GM20431 (cell line): ENCODE results near the gene CASP10.
"Not testable (repeated sequence)": the region's sequence is repeated elsewhere in the genome, so short reads cannot be mapped to it uniquely, and the experiment has no call there.

Experiments used
- in situ Hi-C: fragments of 300-500 bp; cut with MseI, MboI; formaldehyde crosslinking; loops from one replicate; pipeline ENCODE4 v1.15.0; 2020; ENCODE audit warnings: low sequenced_read_pairs; ENCODE audit not compliant: unreplicated experiment

CASP10 gene, protein sequence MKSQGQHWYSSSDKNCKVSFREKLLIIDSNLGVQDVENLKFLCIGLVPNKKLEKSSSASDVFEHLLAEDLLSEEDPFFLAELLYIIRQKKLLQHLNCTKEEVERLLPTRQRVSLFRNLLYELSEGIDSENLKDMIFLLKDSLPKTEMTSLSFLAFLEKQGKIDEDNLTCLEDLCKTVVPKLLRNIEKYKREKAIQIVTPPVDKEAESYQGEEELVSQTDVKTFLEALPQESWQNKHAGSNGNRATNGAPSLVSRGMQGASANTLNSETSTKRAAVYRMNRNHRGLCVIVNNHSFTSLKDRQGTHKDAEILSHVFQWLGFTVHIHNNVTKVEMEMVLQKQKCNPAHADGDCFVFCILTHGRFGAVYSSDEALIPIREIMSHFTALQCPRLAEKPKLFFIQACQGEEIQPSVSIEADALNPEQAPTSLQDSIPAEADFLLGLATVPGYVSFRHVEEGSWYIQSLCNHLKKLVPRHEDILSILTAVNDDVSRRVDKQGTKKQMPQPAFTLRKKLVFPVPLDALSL

DNA sequence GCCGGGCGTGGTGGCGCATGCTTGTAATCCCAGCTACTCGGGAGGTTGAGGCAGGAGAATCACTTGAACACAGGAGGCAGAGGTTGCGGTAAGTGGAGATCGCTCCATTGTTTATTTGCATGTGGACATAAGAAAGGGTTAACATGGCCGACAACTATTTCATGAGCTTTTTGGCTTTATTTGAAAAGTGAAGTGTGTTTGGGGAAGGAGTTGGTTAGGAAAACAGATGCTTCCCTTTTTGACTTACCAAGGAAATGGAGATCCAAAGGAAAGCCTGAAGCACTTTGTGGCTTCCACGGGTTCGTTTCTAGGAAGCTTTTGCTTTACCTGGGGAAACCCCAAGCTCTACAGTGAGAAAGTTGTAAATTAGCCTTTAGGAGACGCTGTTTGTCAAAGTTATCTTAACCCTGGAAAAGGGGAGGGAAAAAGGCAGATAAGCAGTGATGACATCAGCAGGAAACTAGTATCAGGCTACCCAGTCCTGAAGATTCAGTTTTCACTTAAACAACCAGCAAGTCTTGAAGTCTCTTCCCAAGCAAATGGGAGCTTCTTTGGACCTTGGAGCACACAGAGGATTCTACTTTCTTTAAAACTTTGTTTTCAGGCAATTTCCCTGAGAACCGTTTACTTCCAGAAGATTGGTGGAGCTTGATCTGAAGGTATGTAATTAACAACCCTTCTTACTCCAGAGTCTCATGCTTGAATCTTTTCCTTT is at the start of gene CASP10:
CASP10 (plus strand) TSS at position 492 of the 715 bp plus-strand sequence. CDS start 2,637 bp downstream, outside the sequence.
- in situ Hi-C loops: no loop called here

DNA sequence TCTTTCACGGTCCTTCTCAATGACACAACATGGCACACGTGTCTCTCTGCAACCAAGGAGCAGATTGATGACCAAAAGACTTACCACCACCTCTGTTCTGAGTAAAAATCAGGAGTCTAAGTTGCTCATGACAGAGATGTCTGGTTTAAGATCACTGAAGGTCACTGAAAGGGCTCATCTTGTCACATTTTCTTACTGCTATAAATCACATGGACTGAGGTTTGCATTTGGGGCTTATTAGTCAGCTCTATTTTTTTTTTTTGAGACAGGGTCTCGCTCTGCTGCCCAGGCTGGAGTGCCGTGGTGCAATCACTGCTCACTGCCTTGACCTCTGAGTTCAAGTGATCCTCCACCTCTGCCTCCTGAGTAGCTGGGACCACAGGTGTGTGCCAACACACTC is 47.6 kb upstream of the CASP10 start:
- in situ Hi-C loops: no loop called here

DNA sequence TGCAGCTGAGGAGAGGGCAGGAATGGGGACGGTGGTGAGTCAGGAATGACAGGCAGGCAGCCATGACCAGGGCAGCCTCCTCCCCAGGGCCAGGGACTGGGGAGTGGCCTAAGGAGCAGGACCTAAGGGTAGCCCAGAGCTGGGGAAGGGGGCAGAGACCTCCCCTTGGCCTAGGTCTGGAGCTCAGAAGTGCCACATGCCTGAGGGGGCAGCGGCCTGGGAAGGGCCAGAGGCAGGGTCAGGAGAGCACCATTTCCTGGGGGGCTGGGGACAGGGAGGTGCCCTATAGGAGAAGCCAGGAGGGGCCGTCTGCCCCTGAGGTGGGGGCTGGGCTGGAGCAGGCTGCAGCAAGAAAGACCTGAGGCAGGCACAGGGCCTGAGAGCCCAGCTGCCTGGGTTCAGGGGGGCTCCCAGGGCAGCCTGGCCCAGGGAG is 46.0 kb upstream of the CASP10 start:
- in situ Hi-C loops: no loop called here

DNA sequence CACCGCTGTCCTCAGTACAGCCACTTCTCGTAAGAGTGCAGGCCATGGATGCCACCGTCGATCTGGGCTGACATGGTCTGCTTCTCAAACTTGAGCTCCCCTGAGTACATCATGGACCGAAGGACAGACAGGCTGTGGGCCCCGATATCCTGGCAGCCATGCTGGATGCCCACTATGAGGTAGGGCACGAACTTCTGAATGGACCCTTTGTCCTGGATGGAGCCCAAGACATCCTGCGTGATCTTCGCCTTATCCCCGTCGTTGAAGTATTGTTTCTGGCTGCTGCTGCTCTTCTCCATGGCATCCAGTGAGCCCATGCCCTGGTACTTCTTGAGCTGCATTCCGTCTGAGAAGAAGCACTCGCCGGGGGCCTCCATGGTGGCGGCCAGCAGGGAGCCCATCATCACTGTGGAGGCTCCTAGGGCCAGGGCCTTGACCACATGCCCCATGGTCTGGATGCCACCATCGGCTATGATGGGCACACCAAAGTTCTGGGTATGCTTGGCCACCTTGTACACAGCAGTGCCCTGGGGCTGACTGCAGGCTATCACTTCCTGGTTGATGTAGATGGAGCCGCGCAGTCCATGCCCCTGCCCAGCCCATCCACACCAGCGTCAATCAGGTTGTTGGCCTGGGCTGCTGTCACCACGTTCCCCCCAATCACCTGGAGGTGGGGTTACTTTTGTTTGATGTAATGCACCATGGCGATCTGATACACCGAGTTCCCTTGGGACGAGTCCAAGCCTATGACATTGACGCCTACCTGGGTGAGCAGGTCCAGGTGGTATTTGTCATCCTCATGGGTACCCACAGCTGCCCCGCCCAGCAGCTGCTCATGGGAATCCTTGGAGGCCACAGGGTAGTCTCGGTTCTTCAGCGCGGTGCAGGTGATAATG is 45.2 kb upstream of the CASP10 start:
- in situ Hi-C loops: no loop called here

GRCh38 chr2:201138401-201138970 is 44.5 kb upstream of the CASP10 start:
- in situ Hi-C loops: no loop called here

GRCh38 chr2:201138986-201139781 is 43.8 kb upstream of the CASP10 start:
- in situ Hi-C loops: not testable (repeated sequence)

DNA sequence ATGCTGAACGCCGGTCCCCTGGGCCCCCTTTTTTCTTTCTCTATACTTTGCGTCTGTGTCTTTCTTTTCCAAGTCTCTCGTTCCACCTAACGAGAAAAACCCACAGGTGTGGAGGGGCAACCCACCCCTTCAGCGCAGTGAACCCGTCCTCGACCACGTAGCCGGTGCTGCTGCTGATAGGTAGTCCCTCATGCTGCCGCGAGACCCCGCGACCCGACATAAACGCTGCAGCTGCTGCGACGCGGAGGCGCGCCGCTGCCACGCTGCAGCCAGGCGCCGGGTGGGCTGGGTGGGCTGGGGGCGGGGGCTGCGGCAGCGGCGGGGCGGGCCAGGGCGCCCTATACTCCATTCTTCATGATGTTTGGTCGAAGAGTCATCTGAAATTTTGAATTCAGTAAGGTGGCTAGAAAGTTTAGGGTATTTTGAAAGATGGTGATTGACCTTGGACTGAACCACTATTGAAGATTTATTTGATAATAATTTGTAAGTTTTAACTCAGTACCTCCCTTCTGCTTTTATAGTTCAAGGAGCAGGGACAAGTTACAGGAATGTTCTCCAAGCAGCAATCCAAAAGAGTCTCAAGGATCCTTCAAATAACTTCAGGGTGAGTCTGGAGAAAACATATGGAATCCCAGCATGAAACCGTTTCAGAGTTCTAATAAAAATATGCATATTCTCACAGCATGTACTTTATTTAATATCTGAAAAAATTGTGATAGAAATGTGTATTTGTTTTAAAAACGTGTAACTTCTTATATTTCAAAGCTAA is 42.9 kb upstream of the CASP10 start:
- in situ Hi-C loops: no loop called here

DNA sequence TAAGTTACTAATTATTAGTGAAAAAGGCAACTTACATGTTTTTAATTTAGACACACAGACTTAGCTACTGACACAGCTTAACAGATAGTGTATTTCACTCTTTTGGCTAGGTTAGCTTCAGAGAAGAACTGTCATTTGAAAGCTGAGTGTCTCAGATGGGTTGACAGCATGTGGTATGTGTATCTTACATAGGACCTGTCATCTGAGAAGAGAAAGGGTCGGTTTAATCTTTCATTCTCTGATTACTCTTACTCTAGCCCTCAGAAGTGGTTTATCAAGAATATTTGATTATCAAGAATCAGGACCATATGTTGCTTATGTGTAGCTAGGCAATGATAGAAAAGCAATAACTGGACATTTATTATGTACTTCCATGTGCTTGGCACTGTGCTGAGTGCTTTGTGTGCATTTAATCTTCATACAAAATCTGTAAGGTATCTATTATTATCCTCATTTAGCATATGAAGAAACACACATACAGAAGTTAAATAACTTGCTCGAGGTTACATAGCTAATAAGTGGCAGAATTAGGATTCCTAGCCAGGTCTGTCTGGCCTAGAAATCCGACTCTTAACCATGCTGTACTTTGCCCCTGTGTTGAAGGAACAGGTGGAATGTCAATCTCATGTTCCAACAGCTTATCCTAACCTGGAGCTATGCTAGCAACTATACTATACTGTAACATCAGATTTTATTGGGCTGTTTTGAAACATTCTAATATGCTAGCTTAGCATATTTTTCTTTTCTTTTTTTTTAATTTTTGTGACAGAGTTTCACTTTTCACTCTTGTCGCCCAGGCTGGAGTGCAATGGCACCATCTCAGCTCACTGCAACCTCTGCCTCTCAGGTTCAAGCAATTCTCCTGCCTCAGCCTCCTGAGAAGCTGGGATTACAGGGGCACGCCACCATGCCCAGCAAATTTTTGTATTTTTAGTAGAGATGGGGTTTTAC is 38.6 kb upstream of the CASP10 start:
- in situ Hi-C loops: no loop called here

- in situ Hi-C loops: no loop called here
These were observed 34.4 kb upstream of the CASP10 start for GRCh38 chr2:201148434-201148990.

- in situ Hi-C loops: no loop called here
These were observed 33.7 kb upstream of the CASP10 start for GRCh38 chr2:201149064-201149820.

DNA sequence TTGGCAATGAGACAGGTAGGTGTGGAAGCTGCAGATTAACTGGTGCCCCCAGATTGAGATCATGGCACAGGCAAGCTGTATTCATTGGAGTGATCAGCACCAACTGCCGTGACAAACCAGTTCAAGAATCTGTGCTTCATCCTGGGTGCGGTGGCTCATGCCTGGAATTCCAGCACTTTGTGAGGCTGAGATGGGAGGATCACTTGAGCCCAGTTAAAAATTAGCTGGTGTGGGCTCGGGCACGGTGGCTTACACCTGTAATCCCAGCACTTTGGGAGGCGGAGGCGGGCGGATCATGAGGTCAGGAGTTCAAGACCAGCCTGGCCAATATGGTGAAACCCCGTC is 33.1 kb upstream of the CASP10 start:
- in situ Hi-C loops: not testable (repeated sequence)

- in situ Hi-C loops: no loop called here
These were observed 32.4 kb upstream of the CASP10 start for GRCh38 chr2:201150454-201151020.

DNA sequence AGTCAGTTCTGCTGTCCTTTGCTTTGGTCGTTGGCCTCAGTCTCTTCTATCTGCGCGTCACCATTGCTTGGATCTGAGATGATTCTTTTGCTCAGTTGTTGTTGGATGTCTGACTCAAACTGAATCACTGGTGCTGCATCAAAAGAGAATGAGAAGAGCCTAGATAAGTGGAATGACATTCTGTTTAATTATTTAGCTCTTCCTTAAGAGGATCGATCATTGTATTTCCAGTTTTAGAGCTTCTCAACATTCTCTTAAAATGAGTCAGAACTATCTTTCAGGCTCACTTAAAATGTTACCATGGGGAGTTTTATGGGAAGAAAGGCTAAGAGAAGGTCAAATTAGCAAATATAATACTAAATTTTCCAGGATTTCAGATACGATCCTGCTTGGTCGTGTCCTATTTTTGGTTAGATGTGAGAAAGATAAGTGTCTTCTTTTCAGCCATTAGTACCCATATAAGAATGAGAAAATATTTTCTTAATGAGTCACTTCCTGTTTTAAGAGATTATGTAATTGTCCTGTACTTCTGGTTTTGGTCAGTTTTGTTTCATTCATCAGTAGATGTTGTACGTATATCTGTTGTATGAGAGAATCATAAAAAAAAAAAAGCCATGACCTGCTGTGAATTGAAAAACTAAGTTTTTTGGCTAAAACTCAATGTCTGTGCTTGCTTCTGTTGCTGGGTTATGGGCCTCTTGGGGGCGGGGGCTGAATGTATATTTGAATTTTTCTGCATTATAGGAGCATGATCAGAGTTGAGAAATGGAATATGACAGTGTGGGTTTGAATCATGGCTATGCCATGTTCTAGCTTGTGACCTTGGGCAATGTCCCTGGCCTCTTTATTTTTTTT is 31.6 kb upstream of the CASP10 start:
- in situ Hi-C loops: no loop called here

DNA sequence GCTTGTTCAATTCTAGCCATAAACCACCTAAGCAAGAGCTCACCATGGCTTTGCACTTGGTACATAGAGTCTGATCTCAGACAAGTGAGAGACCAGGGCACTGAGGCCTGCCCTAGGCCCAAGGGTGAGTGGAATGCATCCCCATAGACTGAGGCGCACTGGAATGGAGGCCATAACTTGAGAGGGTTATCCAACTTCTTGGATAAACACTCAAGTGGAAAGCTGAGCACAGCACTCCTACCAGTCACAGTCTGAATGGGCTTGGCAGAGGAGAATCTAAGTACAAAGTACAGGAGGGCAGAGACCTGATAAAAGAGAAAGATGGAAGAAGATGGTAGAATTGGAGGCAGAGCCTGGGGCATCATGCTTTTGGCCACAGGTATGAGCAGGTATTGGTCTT is 30.4 kb upstream of the CASP10 start:
- in situ Hi-C loops: no loop called here
